HCT116 (cell line): ENCODE data around the gene DRC7. TPM values are rescaled to one million over a fixed set of nuclear protein-coding genes. Genes with fewer than 3 reads are reported as not detected.

Experiments used
- ATAC-seq: fragments of 200-7000 bp; cut with Tn5 transposase; 2 replicates; pipeline ENCODE4 v1.9.1; 2020; ENCODE audit warnings: mild to moderate bottlenecking, moderate library complexity
- BruUV-seq: library from RNA; stranded (reverse); fragments of 400-500 nt; replicated peaks from 2 replicates; lab custom pipeline; 2021; lab: Mats Ljungman, UMichigan
- CTCF ChIA-PET: fragments of 300-600 bp; sonication (Branson Sonifier 250); formaldehyde crosslinking; loops from one replicate; lab custom pipeline; 2021; ENCODE audit warnings: antibody characterized with exemption; lab: Charles Lee
- POLR2A ChIA-PET: fragments of 300-600, 350-600 bp; sonication (Branson Sonifier 250); formaldehyde crosslinking; loops from one replicate; lab custom pipeline; 2021; ENCODE audit warnings: antibody characterized with exemption; lab: Charles Lee
- RAD21 ChIA-PET, 2 experiments: fragments of 300-600 bp; sonication (Branson Sonifier 250); formaldehyde crosslinking; loops; one replicate each; lab custom pipeline; 2023; ENCODE audit warnings: low total read pairs in 2 of 2; ENCODE audit not compliant: uncharacterized antibody in 2 of 2, unreplicated experiment in 2 of 2, low non-redundant PET in 1 of 2; lab: Charles Lee
- DNase-seq: peaks from one replicate; pipeline ENCODE4 v3.0.0-alpha.2; 2010; ENCODE audit warnings: low read depth, low spot score
- H2AFZ ChIP-seq: fragments of 200-600 bp; shearing (Covaris generic), sonication (generic); 2 replicates; pipeline ENCODE4 v1.6.1; 2017; ENCODE audit warnings: low read depth, mixed run types, mixed read lengths, antibody characterized with exemption, low read length; ENCODE audit not compliant: poor library complexity, severe bottlenecking
- H3K27ac ChIP-seq: 2 replicates; pipeline ENCODE4 v1.5.1; 2012; ENCODE audit warnings: low read depth, low read length
- H3K27me3 ChIP-seq: fragments of 200-600 bp; sonication (generic); 2 replicates; pipeline ENCODE4 v1.6.1; 2016; ENCODE audit warnings: mixed run types, low read length, mixed read lengths; ENCODE audit not compliant: insufficient read depth
- H3K36me3 ChIP-seq, 2 experiments: fragments of 200-500 bp in 1 of 2; fragments of 200-600 bp in 1 of 2; sonication (Bioruptor generic) in 1 of 2; sonication (generic) in 1 of 2; 2 replicates each; pipeline versions ENCODE4 v1.5.1 to v1.6.1; 2014 to 2016; ENCODE audit warnings: low read length in 2 of 2, inconsistent platforms in 1 of 2, mixed read lengths in 1 of 2, mixed run types in 1 of 2; ENCODE audit not compliant: insufficient read depth in 2 of 2, control insufficient read depth in 1 of 2
- H3K4me1 ChIP-seq, 2 experiments: fragments of 200-600 bp in 1 of 2; sonication (generic) in 1 of 2; 2 replicates each; pipeline versions ENCODE4 v1.5.1 to v1.6.1; 2012 to 2017; ENCODE audit warnings: low read length in 2 of 2, inconsistent platforms in 1 of 2, mild to moderate bottlenecking in 1 of 2, mixed read lengths in 1 of 2, mixed run types in 1 of 2, moderate library complexity in 1 of 2; ENCODE audit not compliant: insufficient read depth in 2 of 2, control insufficient read depth in 1 of 2
- H3K4me2 ChIP-seq: fragments of 200-600 bp; sonication (generic); 2 replicates; pipeline ENCODE4 v1.6.1; 2017; ENCODE audit warnings: mixed run types, low read length, mixed read lengths
- H3K4me3 ChIP-seq, 2 experiments: fragments of 200-600 bp in 1 of 2; sonication (generic) in 1 of 2; replicated peaks in 1 of 2; 2 replicates each; pipeline ENCODE4 v1.5.1; 2011 to 2016; ENCODE audit warnings: low read length in 2 of 2, control low read depth in 1 of 2, low read depth in 1 of 2, mild to moderate bottlenecking in 1 of 2, mixed read lengths in 1 of 2, mixed run types in 1 of 2
- H3K79me2 ChIP-seq: fragments of 200-600 bp; sonication (generic); 2 replicates; pipeline ENCODE4 v1.6.1; 2017; ENCODE audit warnings: mild to moderate bottlenecking, mixed run types, low read length, moderate library complexity, mixed read lengths; ENCODE audit not compliant: insufficient read depth
- H3K9ac ChIP-seq: fragments of 200-600 bp; sonication (generic); 2 replicates; pipeline ENCODE4 v1.6.1; 2016; ENCODE audit warnings: low read length, mixed read lengths
- H3K9me2 ChIP-seq: fragments of 200-600 bp; sonication (generic), shearing (Covaris generic); 2 replicates; pipeline ENCODE4 v1.6.1; 2017; ENCODE audit warnings: mixed run types, mild to moderate bottlenecking, moderate library complexity; ENCODE audit not compliant: insufficient read depth
- H3K9me3 ChIP-seq, 2 experiments: fragments of 200-500 bp in 1 of 2; fragments of 200-600 bp in 1 of 2; sonication (Bioruptor generic) in 1 of 2; sonication (generic) in 1 of 2; 2 replicates each; pipeline ENCODE4 v1.6.1; 2014 to 2017; ENCODE audit warnings: low read length in 2 of 2, mixed read lengths in 2 of 2, inconsistent platforms in 1 of 2, low read depth in 1 of 2, mild to moderate bottlenecking in 1 of 2, mixed run types in 1 of 2, moderate library complexity in 1 of 2; ENCODE audit not compliant: control insufficient read depth in 1 of 2, insufficient read depth in 1 of 2
- H4K20me1 ChIP-seq: fragments of 200-600 bp; sonication (generic), shearing (Covaris generic); 2 replicates; pipeline ENCODE4 v1.6.1; 2017; ENCODE audit warnings: mixed run types, mild to moderate bottlenecking, moderate library complexity; ENCODE audit not compliant: insufficient read depth
- ATF3 ChIP-seq: IDR thresholded peaks from 2 replicates; pipeline ENCODE4 v1.6.1; 2012
- CBX3 ChIP-seq: IDR thresholded peaks from 2 replicates; pipeline ENCODE4 v1.6.1; 2012; ENCODE audit warnings: low read depth
- CEBPB ChIP-seq: IDR thresholded peaks from 2 replicates; pipeline ENCODE4 v1.6.1; 2012; ENCODE audit warnings: low read depth
- CTCF ChIP-seq, 3 experiments: fragments of 200-600 bp in 1 of 3; sonication (generic) in 1 of 3; IDR thresholded peaks in 2 of 3; conservative IDR thresholded peaks in 1 of 3; 2 replicates each; pipeline ENCODE4 v1.5.1; 2012 to 2017; ENCODE audit warnings: low read depth in 2 of 3, low read length in 2 of 3, antibody characterized with exemption in 1 of 3, borderline replicate concordance in 1 of 3, control low read depth in 1 of 3, mild to moderate bottlenecking in 1 of 3, mixed read lengths in 1 of 3, mixed run types in 1 of 3, moderate library complexity in 1 of 3; ENCODE audit not compliant: insufficient read depth in 1 of 3
- EGR1 ChIP-seq: IDR thresholded peaks from 2 replicates; pipeline ENCODE4 v1.6.1; 2012; ENCODE audit warnings: low read depth
- ELF1 ChIP-seq: IDR thresholded peaks from 2 replicates; pipeline ENCODE4 v1.6.1; 2012; ENCODE audit warnings: low read depth, borderline replicate concordance
- EZH2 ChIP-seq: fragments of 200-600 bp; sonication (generic); IDR thresholded peaks from 2 replicates; pipeline ENCODE4 v1.6.1; 2017; ENCODE audit warnings: antibody characterized with exemption, mixed run types
- FOSL1 ChIP-seq: IDR thresholded peaks from 2 replicates; pipeline ENCODE4 v1.6.1; 2012; ENCODE audit warnings: low read depth
- JUND ChIP-seq: IDR thresholded peaks from 2 replicates; pipeline ENCODE4 v1.6.1; 2012
- POLR2AphosphoS5 ChIP-seq: IDR thresholded peaks from 2 replicates; pipeline ENCODE4 v1.6.1; 2011; ENCODE audit warnings: mild to moderate bottlenecking, low read depth, low read length, moderate library complexity
- REST ChIP-seq: IDR thresholded peaks from 2 replicates; pipeline ENCODE4 v1.6.1; 2012; ENCODE audit warnings: low read depth
- SIN3A ChIP-seq: IDR thresholded peaks from 2 replicates; pipeline ENCODE4 v1.6.1; 2012; ENCODE audit warnings: low read depth
- SP1 ChIP-seq: IDR thresholded peaks from 2 replicates; pipeline ENCODE4 v1.6.1; 2012; ENCODE audit warnings: low read depth
- SRF ChIP-seq: IDR thresholded peaks from 2 replicates; pipeline ENCODE4 v1.6.1; 2012; ENCODE audit warnings: low read depth
- YY1 ChIP-seq: IDR thresholded peaks from 2 replicates; pipeline ENCODE4 v1.6.1; 2011; ENCODE audit warnings: low read length, low read depth, moderate library complexity, mild to moderate bottlenecking; ENCODE audit not compliant: insufficient replicate concordance; ENCODE audit errors: extremely low read depth
- ZBTB33 ChIP-seq: IDR thresholded peaks from 2 replicates; pipeline ENCODE4 v1.6.1; 2011; ENCODE audit warnings: mild to moderate bottlenecking, low read length, moderate library complexity; ENCODE audit not compliant: insufficient replicate concordance; ENCODE audit errors: extremely low read depth
- ZNF274 ChIP-seq: fragments of 200-500 bp; sonication (Bioruptor generic); IDR thresholded peaks from 2 replicates; pipeline ENCODE4 v1.6.1; 2014; ENCODE audit warnings: mild to moderate bottlenecking, low read depth, low read length, inconsistent platforms
- intact Hi-C: fragments of 100-400 bp; cut with micrococcal nuclease; formaldehyde crosslinking; loops from 2 replicates; pipeline ENCODE4 v1.10.0; 2022
- total RNA-seq: library from RNA; stranded (reverse); gene quantifications from one replicate; pipeline ENCODE4 v1.2.1, GENCODE V29; 2021; ENCODE audit not compliant: unreplicated experiment

The DRC7 gene
- total RNA-seq, 1 experiment from 2014 or later, result 0.91 TPM

GRCh38 chr16:57689762-57690558 is 4.6 kb upstream of the DRC7 start:
- CTCF ChIA-PET, result no interaction called here
- Histone ChIP-seq H3K4me1 (peaks cover 0 to 4% of the 10 kb centered on the region in 2 experiments; a peak in 1 of 4 replicates), H3K9me2 (no peaks in the 10 kb centered on the region), H3K27me3 (no peaks in the 10 kb centered on the region), H2AFZ (no peak overlapping the region), H3K9me3 (no peaks in the 10 kb centered on the region), H3K79me2 (no peaks in the 10 kb centered on the region), H3K4me3 (no peak overlapping the region), H3K9ac (no peak overlapping the region), H3K36me3 (no peaks in the 10 kb centered on the region), H4K20me1 (no peaks in the 10 kb centered on the region), H3K27ac (no peak overlapping the region), H3K4me2 (no peak overlapping the region)
- RAD21 ChIA-PET, result no interaction called here
- ATAC-seq (no peak), DNase-seq (no peak)
- TF ChIP-seq POLR2AphosphoS5, result no peak
- TF ChIP-seq ZNF274, result no peak
- no peak for TF ChIP-seq CTCF (IDR thresholded peaks at IDR 0.05 in 2 of 3, conservative IDR thresholded peaks at IDR 0.05 in 1 of 3; ENCODE audit: borderline replicate concordance in 1 of 3, insufficient read depth in 1 of 3, low read depth in 2 of 3, low read length in 2 of 3)
- no peak for TF ChIP-seq YY1
- no peak for TF ChIP-seq CEBPB
- TF ChIP-seq ZBTB33, result no peak
- no peak for TF ChIP-seq SP1
- TF ChIP-seq CBX3, result no peak
- TF ChIP-seq JUND, result no peak
- no peak for TF ChIP-seq ATF3
- no peak for TF ChIP-seq FOSL1
- TF ChIP-seq REST, result no peak
- no peak for TF ChIP-seq SIN3A
- no peak for TF ChIP-seq EZH2
- TF ChIP-seq ELF1, result no peak
- TF ChIP-seq SRF, result no peak
- no peak for TF ChIP-seq EGR1
- POLR2A ChIA-PET, result no interaction called here
- BruUV-seq, result no TSS peak
- intact Hi-C loops, result no loop called here
